GM19239 (cell line): ENCODE data around the gene ITK.

ENCODE experiments used
- DNase-seq: peaks from one replicate; pipeline ENCODE4 v3.0.0; 2011; ENCODE audit warnings: low spot score; ENCODE audit not compliant: insufficient read length
- FAIRE-seq: peaks from 2 replicates; lab custom pipeline; 2011; peaks lifted over from hg19 to GRCh38; lab: Jason Lieb, UNC

ITK gene

GRCh38 chr5:157294407-157295091 is 113.9 kb downstream of the ITK start:
- no peak for FAIRE-seq
- DNase-seq, result no peak

GRCh38 chr5:157295247-157295646 is 114.6 kb downstream of the ITK start:
- DNase-seq, result no peak
- FAIRE-seq, result no peak

- FAIRE-seq (no peak), DNase-seq (no peak)
Observed at GRCh38 chr5:157300564-157300963, 119.9 kb downstream of the ITK start.

- FAIRE-seq, result no peak
- DNase-seq, result no peak
Observed at GRCh38 chr5:157301066-157301465, 120.4 kb downstream of the ITK start.

GRCh38 chr5:157303023-157303422 is 122.4 kb downstream of the ITK start:
- FAIRE-seq (no peak), DNase-seq (no peak)

- no peak for FAIRE-seq
Observed at GRCh38 chr5:157303667-157304327, 123.2 kb downstream of the ITK start.

More at GRCh38 chr5:157303667-157304327, 123.2 kb downstream of the ITK start:
- DNase-seq, result no peak
